Transverse colon (tissue), 4 donors: ENCODE data around the gene DCLRE1B. TPM values are rescaled to one million over a fixed set of nuclear protein-coding genes. Genes with fewer than 3 reads are reported as not detected.

Source experiments
- DNase-seq: peaks from one replicate; pipeline ENCODE4 v3.0.0-alpha.2; 2019
- H3K27ac ChIP-seq, 4 donors: fragments of 200-600 bp; sonication (generic); 2 replicates each; pipeline ENCODE4 v1.5.1; 2016 to 2018; ENCODE audit warnings: inconsistent platforms in 4 of 4
- H3K27me3 ChIP-seq: fragments of 200-600 bp; sonication (generic); 2 replicates; pipeline ENCODE4 v1.5.1; 2017; ENCODE audit warnings: inconsistent platforms
- H3K36me3 ChIP-seq, 4 donors: fragments of 200-600 bp; sonication (generic); 2 replicates each; pipeline ENCODE4 v1.5.1; 2017 to 2019; ENCODE audit warnings: inconsistent platforms in 4 of 4
- H3K4me1 ChIP-seq, 4 donors: fragments of 200-600 bp; sonication (generic); 2 replicates each; pipeline ENCODE4 v1.5.1; 2017 to 2020; ENCODE audit warnings: inconsistent platforms in 4 of 4
- H3K4me3 ChIP-seq, 4 donors: fragments of 200-600 bp; sonication (generic); 1 replicate in 1 of 4; 2 replicates in 3 of 4; pipeline versions ENCODE4 v1.5.1 to v1.6.1; 2017 to 2019; ENCODE audit warnings: inconsistent platforms in 4 of 4
- H3K9me3 ChIP-seq, 2 donors: fragments of 200-600 bp; sonication (generic); 2 replicates each; pipeline ENCODE4 v1.5.1; 2017 to 2019; ENCODE audit warnings: inconsistent platforms in 2 of 2
- EP300 ChIP-seq: sonication (generic); formaldehyde crosslinking; IDR thresholded peaks from one replicate; pipeline ENCODE4 v1.6.1; 2017; ENCODE audit warnings: antibody characterized with exemption, low read depth
- POLR2A ChIP-seq: fragments of 450-650 bp; IDR thresholded peaks from one replicate; pipeline ENCODE4 v1.6.1; 2016; ENCODE audit warnings: antibody characterized with exemption, mild to moderate bottlenecking, moderate library complexity
- POLR2AphosphoS5 ChIP-seq, 3 donors: sonication (generic); formaldehyde crosslinking; IDR thresholded peaks; one replicate each; pipeline ENCODE4 v1.6.1; 2016; ENCODE audit warnings: antibody characterized with exemption in 3 of 3
- WGBS, 2 donors: methylation state at CpG; one replicate each; pipeline ENCODE4 v1.1.5; 2018; ENCODE audit warnings: low coverage in 1 of 2; 5-methylcytosine and 5-hydroxymethylcytosine counted together
- in situ Hi-C, 4 donors: fragments of 200-750 bp; cut with MboI; loops; one replicate each; pipeline versions ENCODE4 v1.15.0 to v1.15.1; 2017; ENCODE audit warnings: low sequenced_read_pairs in 3 of 4, low pct_ligation_motif_present in 1 of 4, low pct_unique_long_range_greater_than_20kb in 1 of 4
- intact Hi-C: fragments of 100-400 bp; cut with DNase I; formaldehyde crosslinking; loops from one replicate; pipeline ENCODE4 v1.15.1; 2023; ENCODE audit warnings: low total_unique reads
- total RNA-seq, 4 donors: library from RNA; depleted of rRNA; stranded (reverse); fragments of >200 nt; gene quantifications; one replicate each; pipeline ENCODE4 v1.1.0, GENCODE V29; 2016
- TF ChIP-seq, protein P1 (sequence below), 5 experiments: fragments of 200-600 bp in 3 of 5; fragments of 450-650 bp in 2 of 5; sonication (generic) in 3 of 5; IDR thresholded peaks; 1 replicate in 2 of 5; 2 replicates in 3 of 5; pipeline ENCODE4 v1.5.1; 2016 to 2017; ENCODE audit warnings: antibody characterized with exemption in 5 of 5, inconsistent platforms in 3 of 5, mild to moderate bottlenecking in 2 of 5, moderate library complexity in 1 of 5

Gene DCLRE1B
- total RNA-seq, 4 donors from 2014 or later: 2.4 to 6.2 (median 2.9) TPM; not detected in 1

DNA sequence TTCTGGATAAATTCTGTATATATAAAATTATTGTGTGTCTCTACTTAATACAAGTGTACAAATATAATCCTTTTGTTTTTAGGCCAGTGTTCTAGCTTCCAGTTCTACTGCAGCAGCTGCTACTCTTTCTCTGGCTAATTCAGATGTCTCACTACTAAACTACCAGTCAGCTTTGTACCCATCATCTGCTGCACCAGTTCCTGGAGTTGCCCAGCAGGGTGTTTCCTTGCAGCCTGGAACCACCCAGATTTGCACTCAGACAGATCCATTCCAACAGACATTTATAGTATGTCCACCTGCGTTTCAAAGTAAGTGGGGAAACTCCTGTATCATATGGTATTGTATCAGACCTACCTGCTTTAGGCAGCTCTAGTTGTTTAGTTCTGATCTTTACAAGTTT is 52.9 kb downstream of the DCLRE1B start:
- Histone ChIP-seq H3K4me1 (peaks cover 0 to under 1% (median 0%) of the 10 kb centered on the region in 4 donors), H3K27ac (no peak overlapping the region), H3K9me3 (no peaks in the 10 kb centered on the region), H3K36me3 (peaks cover 0 to 42% (median 18%) of the 10 kb centered on the region in 4 donors), H3K27me3 (no peaks in the 10 kb centered on the region), H3K4me3 (no peak overlapping the region)
- in situ Hi-C loops (no loop called here), intact Hi-C loops (no loop called here)
- no peak for TF ChIP-seq POLR2AphosphoS5 (IDR thresholded peaks at IDR 0.05)
- no peak for TF ChIP-seq POLR2A
- TF ChIP-seq EP300: no peak
- TF ChIP-seq, protein P1, sequence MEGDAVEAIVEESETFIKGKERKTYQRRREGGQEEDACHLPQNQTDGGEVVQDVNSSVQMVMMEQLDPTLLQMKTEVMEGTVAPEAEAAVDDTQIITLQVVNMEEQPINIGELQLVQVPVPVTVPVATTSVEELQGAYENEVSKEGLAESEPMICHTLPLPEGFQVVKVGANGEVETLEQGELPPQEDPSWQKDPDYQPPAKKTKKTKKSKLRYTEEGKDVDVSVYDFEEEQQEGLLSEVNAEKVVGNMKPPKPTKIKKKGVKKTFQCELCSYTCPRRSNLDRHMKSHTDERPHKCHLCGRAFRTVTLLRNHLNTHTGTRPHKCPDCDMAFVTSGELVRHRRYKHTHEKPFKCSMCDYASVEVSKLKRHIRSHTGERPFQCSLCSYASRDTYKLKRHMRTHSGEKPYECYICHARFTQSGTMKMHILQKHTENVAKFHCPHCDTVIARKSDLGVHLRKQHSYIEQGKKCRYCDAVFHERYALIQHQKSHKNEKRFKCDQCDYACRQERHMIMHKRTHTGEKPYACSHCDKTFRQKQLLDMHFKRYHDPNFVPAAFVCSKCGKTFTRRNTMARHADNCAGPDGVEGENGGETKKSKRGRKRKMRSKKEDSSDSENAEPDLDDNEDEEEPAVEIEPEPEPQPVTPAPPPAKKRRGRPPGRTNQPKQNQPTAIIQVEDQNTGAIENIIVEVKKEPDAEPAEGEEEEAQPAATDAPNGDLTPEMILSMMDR (IDR thresholded peaks at IDR 0.05): no peak
- no peak for DNase-seq
- 0 to 77% methylated on average over 1 of the region's 1 CpG for WGBS, 2 donors

DNA sequence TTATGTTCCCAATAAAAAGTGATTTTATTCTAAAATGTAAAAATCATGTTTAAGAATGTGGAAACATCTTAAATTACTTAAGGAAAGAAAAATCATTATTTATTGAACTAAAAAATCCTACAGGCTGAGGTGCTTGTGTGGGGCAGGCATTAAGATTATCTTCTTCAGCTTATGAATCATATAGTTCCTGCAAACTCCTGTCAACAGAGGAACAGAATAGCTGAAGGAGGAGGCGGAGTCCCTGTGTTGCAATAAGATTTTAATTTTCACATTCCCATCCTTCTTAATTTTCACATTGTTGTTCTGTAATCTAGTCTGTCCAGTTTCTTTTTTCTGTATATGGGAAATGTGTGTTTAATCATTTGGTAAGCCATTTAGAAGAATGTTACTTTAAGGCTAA is 53.6 kb downstream of the DCLRE1B start:
- WGBS, 2 donors: 94 to 100% methylated on average over 1 of the region's 1 CpG
- Histone ChIP-seq H3K9me3 (no peaks in the 10 kb centered on the region), H3K4me3 (no peak overlapping the region), H3K4me1 (no peaks in the 10 kb centered on the region), H3K36me3 (peaks cover 0 to 49% (median 21%) of the 10 kb centered on the region in 4 donors), H3K27ac (no peak overlapping the region), H3K27me3 (no peaks in the 10 kb centered on the region)
- DNase-seq: no peak
- intact Hi-C loops: no loop called here
- in situ Hi-C loops: no loop called here
- TF ChIP-seq, protein P1 (IDR thresholded peaks at IDR 0.05): no peak
- no peak for TF ChIP-seq EP300
- no peak for TF ChIP-seq POLR2A
- TF ChIP-seq POLR2AphosphoS5 (IDR thresholded peaks at IDR 0.05): no peak

DNA sequence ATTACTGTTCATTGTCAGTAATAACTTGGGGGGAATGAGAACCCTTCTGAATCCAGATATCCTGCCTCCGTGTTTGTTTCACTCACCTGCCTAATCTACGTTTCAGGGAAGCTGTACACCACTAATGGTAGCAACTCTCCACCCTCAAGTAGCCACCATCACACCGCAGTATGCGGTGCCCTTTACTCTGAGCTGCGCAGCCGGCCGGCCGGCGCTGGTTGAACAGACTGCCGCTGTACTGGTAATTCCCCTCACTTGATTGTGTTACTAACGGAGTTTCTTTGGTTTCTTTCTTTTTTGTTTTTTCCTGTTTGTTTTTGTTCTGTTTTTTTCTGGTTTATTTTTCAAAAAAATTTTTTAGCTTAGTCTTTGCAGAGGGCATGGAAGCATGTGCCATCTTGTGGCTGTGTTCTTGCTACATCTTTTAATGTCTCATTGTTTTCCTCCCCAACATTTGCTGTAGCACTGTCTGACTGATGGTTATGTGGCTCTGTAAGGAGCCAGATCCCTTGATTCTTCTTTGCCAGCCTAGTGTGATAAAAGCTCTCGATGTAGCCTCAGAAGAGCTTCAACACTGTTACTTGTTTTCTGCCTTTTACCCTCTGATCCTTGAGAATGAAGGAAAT is 58.3 kb downstream of the DCLRE1B start:
- no peak overlapping the region for H3K27ac ChIP-seq
- 89 to 94% methylated on average over 6 to 12 of the region's 12 CpGs for WGBS, 2 donors
- in situ Hi-C loops (no loop called here), intact Hi-C loops (no loop called here)
- H3K4me3 ChIP-seq: no peak overlapping the region
- no peaks in the 10 kb centered on the region for H3K9me3 ChIP-seq
- no peaks in the 10 kb centered on the region for H3K27me3 ChIP-seq
- H3K4me1 ChIP-seq: peaks cover 0 to 18% (median 1%) of the 10 kb centered on the region in 4 donors
- DNase-seq: no peak
- TF ChIP-seq POLR2AphosphoS5 (IDR thresholded peaks at IDR 0.05): no peak
- TF ChIP-seq, protein P1 (IDR thresholded peaks at IDR 0.05): no peak
- no peak for TF ChIP-seq EP300
- no peak for TF ChIP-seq POLR2A
- H3K36me3 ChIP-seq: peaks cover 0 to 60% (median 25%) of the 10 kb centered on the region in 4 donors

Other genes starting within 250 kb of the DCLRE1B start
- 10 to 100 TPM in 2 of 4 donors, 1 to 10 TPM in 2; 1.5 to 17.8 (median 6.9) TPM for gene PHTF1, start 145.8 kb upstream of the DCLRE1B start, total RNA-seq
- gene RSBN1, start 92.8 kb upstream of the DCLRE1B start, total RNA-seq: 10 to 100 TPM; 26.6 to 42.7 (median 31.8) TPM
- 10 to 100 TPM in 2 of 4 donors, 1 to 10 TPM in 2; 4.0 to 28.1 (median 11.2) TPM for gene PTPN22, start 33.6 kb upstream of the DCLRE1B start, total RNA-seq
- gene BCL2L15, start 17.7 kb upstream of the DCLRE1B start, total RNA-seq: 100 to 1,000 TPM in 1 of 4 donors, 10 to 100 TPM in 3; 51.3 to 584 (median 89.3) TPM
- gene AP4B1, start 527 bp upstream of the DCLRE1B start, total RNA-seq: 10 to 100 TPM in 2 of 4 donors, 1 to 10 TPM in 2; 7.2 to 37.2 (median 16.5) TPM
- gene HIPK1, start 24.0 kb downstream of the DCLRE1B start, total RNA-seq: 10 to 100 TPM; 48.3 to 63.9 (median 53.1) TPM
- gene OLFML3, start 74.1 kb downstream of the DCLRE1B start, total RNA-seq: 10 to 100 TPM; 15.7 to 29.2 (median 24.3) TPM
- gene SYT6, start 248.5 kb downstream of the DCLRE1B start, total RNA-seq: under 1 TPM in 2 of 4 donors, not detected in 2; 0.14 to 0.64 TPM